Activated naive CD8-positive, alpha-beta T cell treated with anti-CD3 and anti-CD28 coated beads, Interleukin-2, amount 10 ng/mL, durations not matched to agents 7 days and 5 days (primary cell): ENCODE data around the gene GRIN2A. TPM values are rescaled to one million over a fixed set of nuclear protein-coding genes. Genes with fewer than 3 reads are reported as not detected.

Experiments
- ATAC-seq: fragments of 150-1000 bp; cut with Tn5 transposase; one replicate; pipeline ENCODE4 v1.10.0; 2021; ENCODE audit warnings: low read depth, moderate library complexity
- POLR2A ChIA-PET: fragments of 350-600 bp; sonication (Branson Sonifier 250); formaldehyde crosslinking; loops from one replicate; lab custom pipeline; 2021; ENCODE audit warnings: antibody characterized with exemption; lab: Charles Lee
- DNase-seq: peaks from one replicate; pipeline ENCODE4 v3.0.0; 2021
- H3K27ac Mint-ChIP-seq: one replicate; pipeline ENCODE4 v1.8.0; 2022; ENCODE audit warnings: mild to moderate bottlenecking, mixed read lengths
- H3K27me3 Mint-ChIP-seq: one replicate; pipeline ENCODE4 v1.8.0; 2022; ENCODE audit warnings: mild to moderate bottlenecking, moderate library complexity, mixed read lengths
- H3K36me3 Mint-ChIP-seq: one replicate; pipeline ENCODE4 v1.8.0; 2021; ENCODE audit warnings: mild to moderate bottlenecking, mixed read lengths
- H3K4me1 Mint-ChIP-seq: one replicate; pipeline ENCODE4 v1.8.0; 2021; ENCODE audit warnings: mixed read lengths
- H3K4me3 Mint-ChIP-seq: one replicate; pipeline ENCODE4 v1.8.0; 2022; ENCODE audit warnings: mild to moderate bottlenecking, moderate library complexity, mixed read lengths
- H3K9me3 Mint-ChIP-seq: one replicate; pipeline ENCODE4 v1.8.0; 2021; ENCODE audit warnings: mixed read lengths
- total RNA-seq, 2 experiments: library from RNA; stranded (reverse); gene quantifications; one replicate each; pipeline ENCODE4 v1.2.3, GENCODE V29; 2021

GRIN2A gene
- total RNA-seq, 2 experiments from 2014 or later, result not detected

DNA sequence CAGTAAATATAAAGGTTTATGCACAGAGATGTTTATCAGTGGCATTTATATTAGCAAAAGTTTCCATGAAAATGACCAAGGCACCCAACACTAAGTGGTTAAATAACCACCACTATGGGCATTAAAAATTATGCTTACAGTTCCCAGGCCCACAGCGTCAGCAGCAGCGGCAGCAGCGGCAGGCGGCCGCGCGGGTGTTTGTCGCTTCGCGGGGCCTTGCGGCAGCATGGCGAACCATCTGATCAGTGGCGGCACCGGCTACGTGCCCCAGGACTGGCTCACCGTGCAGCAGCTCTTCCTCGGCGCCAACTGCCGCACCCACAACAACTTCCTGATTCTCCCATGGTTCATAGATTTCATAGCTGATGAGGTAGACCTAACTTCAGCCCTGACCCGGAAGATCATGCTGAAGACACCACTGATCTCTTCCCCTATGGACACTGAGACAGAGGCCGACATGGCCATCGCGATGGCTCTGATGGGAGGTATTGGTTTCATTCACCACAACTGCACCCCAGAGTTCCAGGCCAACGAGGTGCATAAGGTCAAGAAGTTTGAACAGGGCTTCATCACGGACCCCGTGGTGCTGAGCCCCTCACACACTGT is 71.0 kb downstream of the GRIN2A start:
- no peaks in the 10 kb centered on the region for H3K4me1 Mint-ChIP-seq
- POLR2A ChIA-PET, result no interaction called here
- no peaks in the 10 kb centered on the region for H3K36me3 Mint-ChIP-seq
- H3K27ac Mint-ChIP-seq, result no peak overlapping the region
- ATAC-seq (no peak), DNase-seq (no peak)
- no peaks in the 10 kb centered on the region for H3K27me3 Mint-ChIP-seq
- H3K9me3 Mint-ChIP-seq, result peaks cover 2% of the 10 kb centered on the region
- H3K4me3 Mint-ChIP-seq, result no peak overlapping the region

DNA sequence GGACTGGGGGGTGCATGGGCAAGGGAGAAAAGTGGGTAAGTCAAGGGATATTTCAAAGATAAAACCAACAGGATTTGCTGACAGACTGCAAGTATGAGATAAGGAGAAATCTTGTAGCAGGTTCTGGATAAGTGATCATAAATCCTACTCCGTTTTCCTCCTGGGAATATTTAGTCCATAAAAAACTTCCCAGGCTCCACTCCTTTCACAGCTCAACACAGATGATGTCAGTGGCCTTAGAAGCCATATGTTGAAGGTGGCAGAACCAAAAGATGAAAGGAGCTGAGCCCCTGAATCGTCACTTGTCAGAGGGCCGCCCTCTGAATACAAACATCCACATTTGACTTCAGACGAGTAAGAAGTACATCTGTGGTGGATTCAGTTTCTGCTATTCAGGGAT is 71.7 kb downstream of the GRIN2A start:
- no peak for ATAC-seq
- H3K4me1 Mint-ChIP-seq, result no peaks in the 10 kb centered on the region
- H3K36me3 Mint-ChIP-seq, result no peaks in the 10 kb centered on the region
- H3K4me3 Mint-ChIP-seq, result no peak overlapping the region
- peaks cover 2% of the 10 kb centered on the region for H3K9me3 Mint-ChIP-seq
- no peak for DNase-seq
- H3K27me3 Mint-ChIP-seq, result no peaks in the 10 kb centered on the region
- POLR2A ChIA-PET, result no interaction called here
- no peak overlapping the region for H3K27ac Mint-ChIP-seq

DNA sequence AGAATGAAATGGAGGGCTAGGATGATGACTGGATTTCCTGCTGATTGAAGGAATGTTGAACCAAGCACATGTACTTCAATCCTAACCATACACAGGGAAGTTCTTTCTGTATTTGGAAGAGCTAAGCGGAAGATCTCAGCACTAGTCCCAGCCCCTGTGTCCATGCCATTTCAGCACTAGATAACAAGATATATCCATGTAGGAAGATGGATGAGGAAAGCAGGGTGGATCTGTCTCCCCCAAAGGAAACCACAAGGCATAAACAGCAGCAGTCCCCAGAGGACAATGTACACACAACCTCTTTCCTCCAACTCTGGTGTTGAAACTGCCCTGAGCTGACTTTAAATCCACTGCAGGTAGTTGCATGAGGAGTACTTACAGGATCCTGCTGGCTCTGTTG is 75.1 kb downstream of the GRIN2A start:
- no peaks in the 10 kb centered on the region for H3K27me3 Mint-ChIP-seq

GRCh38 chr16:10103700-10104099 is 78.5 kb downstream of the GRIN2A start:
- no peaks in the 10 kb centered on the region for H3K36me3 Mint-ChIP-seq
- no peaks in the 10 kb centered on the region for H3K4me1 Mint-ChIP-seq
- H3K4me3 Mint-ChIP-seq, result no peak overlapping the region
- DNase-seq (no peak), ATAC-seq (no peak)
- peaks cover 4% of the 10 kb centered on the region for H3K9me3 Mint-ChIP-seq
- POLR2A ChIA-PET, result no interaction called here
- H3K27ac Mint-ChIP-seq, result no peak overlapping the region
- H3K27me3 Mint-ChIP-seq, result no peaks in the 10 kb centered on the region

More for the DNA sequence above, 75.1 kb downstream of the GRIN2A start:
- DNase-seq, result no peak
- Mint-ChIP-seq H3K9me3 (peaks cover 4% of the 10 kb centered on the region), H3K4me1 (no peaks in the 10 kb centered on the region), H3K27ac (no peak overlapping the region), H3K36me3 (no peaks in the 10 kb centered on the region), H3K4me3 (no peak overlapping the region)
- POLR2A ChIA-PET, result no interaction called here
- ATAC-seq, result no peak

DNA sequence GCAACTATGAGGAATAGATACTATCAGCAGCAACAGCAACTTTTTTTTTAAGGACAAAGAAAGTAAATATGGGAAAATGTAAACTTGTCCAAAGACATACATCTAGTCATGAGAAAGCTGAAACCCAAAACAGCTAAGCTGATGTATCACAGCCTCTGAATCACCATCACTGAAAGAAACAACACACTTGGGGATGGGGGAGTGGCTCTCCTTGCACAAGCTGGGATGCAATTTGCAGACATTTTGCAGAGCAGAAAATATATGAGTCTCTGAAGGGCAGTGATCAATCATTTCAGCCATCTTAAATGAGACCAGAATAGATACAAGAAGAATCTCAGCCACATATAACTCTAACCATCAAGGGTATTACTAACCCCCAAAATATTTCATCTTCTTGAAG is 79.1 kb downstream of the GRIN2A start:
- POLR2A ChIA-PET, result no interaction called here
- Mint-ChIP-seq H3K36me3 (no peaks in the 10 kb centered on the region), H3K27ac (no peak overlapping the region), H3K9me3 (peaks cover 4% of the 10 kb centered on the region), H3K4me3 (no peak overlapping the region), H3K4me1 (no peaks in the 10 kb centered on the region), H3K27me3 (no peaks in the 10 kb centered on the region)
- DNase-seq, result no peak
- no peak for ATAC-seq

- no peaks in the 10 kb centered on the region for H3K27me3 Mint-ChIP-seq
- ATAC-seq, result no peak
- H3K9me3 Mint-ChIP-seq, result peaks cover 5% of the 10 kb centered on the region
- H3K36me3 Mint-ChIP-seq, result no peaks in the 10 kb centered on the region
- no peak overlapping the region for H3K27ac Mint-ChIP-seq
- POLR2A ChIA-PET, result no interaction called here
- DNase-seq, result no peak
- no peak overlapping the region for H3K4me3 Mint-ChIP-seq
- no peaks in the 10 kb centered on the region for H3K4me1 Mint-ChIP-seq
Measured at GRCh38 chr16:10100829-10101228, 81.4 kb downstream of the GRIN2A start.

GRCh38 chr16:10098991-10099390 is 83.2 kb downstream of the GRIN2A start:
- H3K4me3 Mint-ChIP-seq, result no peak overlapping the region
- H3K4me1 Mint-ChIP-seq, result no peaks in the 10 kb centered on the region
- H3K36me3 Mint-ChIP-seq, result no peaks in the 10 kb centered on the region
- H3K27ac Mint-ChIP-seq, result no peak overlapping the region
- H3K9me3 Mint-ChIP-seq, result peaks cover 5% of the 10 kb centered on the region
- ATAC-seq (no peak), DNase-seq (no peak)
- POLR2A ChIA-PET, result no interaction called here
- no peaks in the 10 kb centered on the region for H3K27me3 Mint-ChIP-seq

- DNase-seq, result no peak
- ATAC-seq, result no peak
- Mint-ChIP-seq H3K4me3 (no peak overlapping the region), H3K27me3 (no peaks in the 10 kb centered on the region), H3K4me1 (no peaks in the 10 kb centered on the region), H3K36me3 (no peaks in the 10 kb centered on the region), H3K9me3 (peaks cover 3% of the 10 kb centered on the region), H3K27ac (no peak overlapping the region)
- POLR2A ChIA-PET, result no interaction called here
Measured at GRCh38 chr16:10097271-10097670, 85.0 kb downstream of the GRIN2A start.

- Mint-ChIP-seq H3K4me1 (no peaks in the 10 kb centered on the region), H3K27ac (no peak overlapping the region), H3K36me3 (no peaks in the 10 kb centered on the region), H3K4me3 (no peak overlapping the region), H3K27me3 (no peaks in the 10 kb centered on the region), H3K9me3 (peaks cover 1% of the 10 kb centered on the region)
- POLR2A ChIA-PET, result no interaction called here
- no peak for ATAC-seq
- no peak for DNase-seq
Measured at GRCh38 chr16:10093576-10093975, 88.7 kb downstream of the GRIN2A start.

DNA sequence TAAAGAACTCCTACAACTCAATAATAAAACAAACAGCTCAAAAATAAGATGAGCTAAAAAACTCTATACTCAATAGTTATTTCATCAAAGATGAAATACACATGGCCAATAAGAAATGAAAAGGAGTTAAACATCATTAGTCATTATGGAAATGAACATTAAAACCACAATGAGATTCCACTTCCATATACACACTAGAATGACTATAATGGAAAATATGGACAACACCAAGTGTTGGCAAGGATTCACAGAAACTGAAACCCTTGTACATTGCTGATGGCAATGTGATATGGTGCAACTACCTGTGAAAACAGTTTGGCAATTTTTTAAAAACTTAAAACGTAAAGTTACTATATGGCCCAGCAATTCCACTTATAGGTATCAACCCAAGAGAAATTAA is 91.4 kb downstream of the GRIN2A start:
- DNase-seq (no peak), ATAC-seq (no peak)
- H3K27me3 Mint-ChIP-seq, result no peaks in the 10 kb centered on the region
- no peak overlapping the region for H3K4me3 Mint-ChIP-seq
- POLR2A ChIA-PET, result no interaction called here
- H3K27ac Mint-ChIP-seq, result no peak overlapping the region
- no peaks in the 10 kb centered on the region for H3K4me1 Mint-ChIP-seq
- no peaks in the 10 kb centered on the region for H3K36me3 Mint-ChIP-seq
- H3K9me3 Mint-ChIP-seq, result no peaks in the 10 kb centered on the region

DNA sequence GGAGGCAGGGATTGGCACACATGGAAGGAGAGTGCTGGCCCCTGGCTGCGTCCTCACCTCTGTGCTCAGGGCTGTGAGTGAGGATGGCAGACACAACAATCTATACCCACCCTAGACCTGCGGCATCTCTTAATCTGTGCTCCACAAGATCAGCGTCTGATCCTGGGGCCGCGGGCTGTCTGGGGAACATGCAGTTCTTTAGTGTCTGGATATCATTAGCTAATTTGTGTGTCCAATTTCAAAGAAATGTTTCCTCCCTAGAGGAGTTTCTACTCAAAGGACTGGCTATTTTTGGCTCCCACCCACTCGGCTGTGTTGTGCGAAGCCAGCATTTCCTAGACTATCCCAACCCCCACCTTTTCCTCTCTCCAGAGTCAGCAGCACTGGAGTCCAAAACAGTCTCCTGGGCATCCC is 93.8 kb downstream of the GRIN2A start:
- H3K36me3 Mint-ChIP-seq, result no peaks in the 10 kb centered on the region
- H3K27me3 Mint-ChIP-seq, result no peaks in the 10 kb centered on the region
- DNase-seq, result no peak
- no peaks in the 10 kb centered on the region for H3K9me3 Mint-ChIP-seq
- no peak for ATAC-seq
- POLR2A ChIA-PET, result no interaction called here
- H3K27ac Mint-ChIP-seq, result no peak overlapping the region
- no peak overlapping the region for H3K4me3 Mint-ChIP-seq
- H3K4me1 Mint-ChIP-seq, result no peaks in the 10 kb centered on the region

DNA sequence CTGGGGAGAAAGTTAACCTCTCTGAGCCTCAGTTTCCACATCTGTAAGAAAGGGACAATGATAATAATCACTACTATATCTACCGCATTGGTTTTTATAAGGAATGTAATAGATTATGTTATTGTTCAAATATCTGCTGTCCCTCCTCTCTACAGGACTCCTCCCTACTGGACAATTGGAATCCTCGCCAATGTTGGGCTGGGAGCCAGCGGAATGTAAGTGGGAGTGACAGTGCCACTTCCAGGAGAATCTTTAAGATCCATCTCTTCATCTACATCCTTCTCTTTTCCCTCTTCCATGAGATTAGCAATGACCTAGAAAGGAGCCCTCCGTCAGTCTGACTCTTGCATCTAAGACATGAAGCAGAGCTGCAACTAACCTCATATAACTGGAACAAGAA is 95.1 kb downstream of the GRIN2A start:
- H3K9me3 Mint-ChIP-seq, result no peaks in the 10 kb centered on the region

DNA sequence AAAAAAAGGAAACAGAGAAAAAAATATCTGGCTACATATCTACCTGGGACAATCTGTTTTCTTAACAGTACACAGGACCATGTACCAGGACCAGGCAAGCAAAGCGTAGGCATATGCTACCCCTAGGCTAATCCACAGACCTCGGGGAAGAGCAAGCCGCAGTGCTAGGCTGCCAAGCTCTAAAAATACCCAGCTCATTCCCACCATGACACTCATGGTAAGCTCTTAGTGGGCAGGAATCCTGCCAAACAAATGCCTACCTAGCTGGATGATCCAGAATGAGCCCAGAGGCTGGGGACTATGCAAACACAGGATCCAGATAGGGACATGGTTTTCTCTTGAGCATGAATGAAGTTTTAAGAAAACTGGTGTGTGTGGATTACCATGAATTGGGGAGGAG is 95.6 kb downstream of the GRIN2A start:
- ATAC-seq (no peak), DNase-seq (no peak)
- Mint-ChIP-seq H3K4me3 (no peak overlapping the region), H3K36me3 (no peaks in the 10 kb centered on the region), H3K27me3 (no peaks in the 10 kb centered on the region), H3K27ac (no peak overlapping the region), H3K9me3 (no peaks in the 10 kb centered on the region), H3K4me1 (no peaks in the 10 kb centered on the region)
- POLR2A ChIA-PET, result no interaction called here

More for the DNA sequence above, 95.1 kb downstream of the GRIN2A start:
- Mint-ChIP-seq H3K4me3 (no peak overlapping the region), H3K27ac (no peak overlapping the region), H3K27me3 (no peaks in the 10 kb centered on the region), H3K36me3 (no peaks in the 10 kb centered on the region), H3K4me1 (no peaks in the 10 kb centered on the region)
- no peak for ATAC-seq
- POLR2A ChIA-PET, result no interaction called here
- DNase-seq, result no peak

DNA sequence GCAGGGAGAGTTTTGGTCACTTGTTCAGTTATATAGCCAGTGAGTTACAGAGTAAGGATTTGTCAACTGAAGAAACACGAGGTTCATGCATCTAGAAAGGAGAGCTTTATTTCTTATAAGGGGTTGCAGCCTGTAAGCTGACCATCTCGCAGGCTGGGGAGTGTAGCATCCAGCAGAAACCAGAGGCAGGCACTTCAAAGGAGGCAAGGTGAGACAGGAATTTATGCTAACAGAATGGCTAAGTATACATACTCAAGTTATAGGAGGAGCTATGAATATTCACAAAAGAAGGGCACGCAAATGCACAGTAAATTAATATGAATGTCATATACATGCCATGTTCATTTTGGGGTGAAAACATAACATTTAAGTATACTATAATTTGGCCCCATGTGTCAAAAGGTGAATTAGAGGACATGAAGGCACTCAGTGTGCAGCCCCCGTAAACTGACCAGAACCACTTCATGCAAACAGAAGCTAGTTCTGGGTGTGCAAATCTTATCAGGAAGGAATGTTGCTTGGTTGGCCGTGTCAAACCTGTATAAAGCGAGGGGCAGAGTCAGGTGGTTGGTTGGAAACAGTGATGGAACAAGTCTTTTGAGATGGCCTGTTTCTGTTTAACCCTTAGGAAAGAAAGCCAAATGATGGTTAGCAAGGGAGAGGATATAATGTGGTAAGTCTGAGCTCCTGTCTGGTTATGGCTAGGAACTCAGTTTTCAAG is 97.0 kb downstream of the GRIN2A start:
- DNase-seq (no peak), ATAC-seq (no peak)
- Mint-ChIP-seq H3K36me3 (no peaks in the 10 kb centered on the region), H3K27me3 (peaks cover 4% of the 10 kb centered on the region), H3K9me3 (no peaks in the 10 kb centered on the region), H3K4me3 (no peak overlapping the region), H3K27ac (no peak overlapping the region), H3K4me1 (no peaks in the 10 kb centered on the region)
- POLR2A ChIA-PET, result no interaction called here
